OCI-LY7 (cell line): ENCODE measurements around the gene DSG3. TPM values are rescaled to one million over a fixed set of nuclear protein-coding genes. Genes with fewer than 3 reads are reported as not detected.

Experiments used
- BruUV-seq: library from RNA; stranded (reverse); fragments of 400-500 nt; replicated peaks from 2 replicates; lab custom pipeline; 2021; lab: Mats Ljungman, UMichigan
- CTCF ChIA-PET: fragments of 300-600 bp; sonication (Branson Sonifier 250); formaldehyde crosslinking; loops from one replicate; lab custom pipeline; 2022; ENCODE audit warnings: antibody characterized with exemption; ENCODE audit not compliant: unreplicated experiment; lab: Charles Lee
- POLR2A ChIA-PET: fragments of 300-600 bp; sonication (Branson Sonifier 250); formaldehyde crosslinking; loops from one replicate; lab custom pipeline; 2022; ENCODE audit warnings: antibody characterized with exemption; lab: Charles Lee
- DNase-seq: peaks from one replicate; pipeline ENCODE4 v3.0.0-alpha.2; 2015; ENCODE audit warnings: low spot score
- H2AFZ ChIP-seq: fragments of 200-600 bp; sonication (generic), shearing (Covaris generic); 2 replicates; pipeline ENCODE4 v1.6.1; 2014; ENCODE audit warnings: mild to moderate bottlenecking, antibody characterized with exemption, low read length, moderate library complexity
- H3K27ac ChIP-seq: fragments of 200-600 bp; sonication (generic); 2 replicates; pipeline ENCODE4 v1.5.1; 2014; ENCODE audit warnings: mixed run types, low read depth, mild to moderate bottlenecking, moderate library complexity, low read length, inconsistent platforms; ENCODE audit not compliant: poor library complexity, severe bottlenecking
- H3K36me3 ChIP-seq: fragments of 200-600 bp; sonication (generic); 2 replicates; pipeline ENCODE4 v1.6.1; 2014; ENCODE audit warnings: mild to moderate bottlenecking, antibody characterized with exemption, low read length, moderate library complexity, mixed read lengths; ENCODE audit not compliant: insufficient read depth
- H3K4me1 ChIP-seq: fragments of 200-600 bp; sonication (generic); 2 replicates; pipeline ENCODE4 v1.5.1; 2014; ENCODE audit warnings: mild to moderate bottlenecking, low read length; ENCODE audit not compliant: insufficient read depth, poor library complexity, severe bottlenecking
- H3K4me2 ChIP-seq: fragments of 200-600 bp; sonication (generic); 2 replicates; pipeline ENCODE4 v1.6.1; 2014; ENCODE audit warnings: mild to moderate bottlenecking, low read length
- H3K4me3 ChIP-seq: fragments of 200-600 bp; sonication (generic); 2 replicates; pipeline ENCODE4 v1.5.1; 2014; ENCODE audit warnings: mild to moderate bottlenecking, low read depth, low read length; ENCODE audit not compliant: poor library complexity, severe bottlenecking
- H3K79me2 ChIP-seq: fragments of 200-600 bp; sonication (generic); 2 replicates; pipeline ENCODE4 v1.6.1; 2016; ENCODE audit warnings: low read depth, mild to moderate bottlenecking, low read length, moderate library complexity, mixed read lengths; ENCODE audit not compliant: insufficient read depth
- H3K9me2 ChIP-seq: fragments of 200-600 bp; sonication (generic); 2 replicates; pipeline ENCODE4 v1.6.1; 2016; ENCODE audit warnings: mild to moderate bottlenecking, low read length, mixed read lengths; ENCODE audit not compliant: insufficient read depth
- H3K9me3 ChIP-seq: fragments of 200-600 bp; sonication (generic); 2 replicates; pipeline ENCODE4 v1.6.1; 2014; ENCODE audit warnings: mild to moderate bottlenecking, mixed run types, low read length, mixed read lengths
- H4K20me1 ChIP-seq: fragments of 200-600 bp; sonication (generic); 2 replicates; pipeline ENCODE4 v1.6.1; 2014; ENCODE audit warnings: mild to moderate bottlenecking, antibody characterized with exemption, low read length, moderate library complexity, mixed read lengths; ENCODE audit not compliant: insufficient read depth
- EZH2phosphoT487 ChIP-seq: fragments of 200-600 bp; sonication (generic); IDR thresholded peaks from 2 replicates; pipeline ENCODE4 v1.6.1; 2018; ENCODE audit warnings: low read depth, borderline replicate concordance, mild to moderate bottlenecking, mixed run types, antibody characterized with exemption, low read length, moderate library complexity, mixed read lengths
- intact Hi-C: fragments of 100-400 bp; cut with micrococcal nuclease; formaldehyde crosslinking; loops from one replicate; pipeline ENCODE4 v1.10.0; 2022; ENCODE audit not compliant: unreplicated experiment
- total RNA-seq, 2 experiments: library from RNA; depleted of rRNA in 1 of 2; stranded (reverse); fragments of >200 nt in 1 of 2; shearing (Covaris generic) in 1 of 2; gene quantifications; 2 replicates each; pipeline ENCODE4 v1.2.3, GENCODE V29; 2014 to 2022
- TF ChIP-seq, protein P1 (sequence below): fragments of 200-600 bp; sonication (generic); conservative IDR thresholded peaks from 2 replicates; pipeline ENCODE4 v1.5.1; 2014; ENCODE audit warnings: mild to moderate bottlenecking, antibody characterized with exemption, low read length, moderate library complexity, mixed read lengths

Gene DSG3
- total RNA-seq, 2 experiments from 2014 or later, result not detected

DNA sequence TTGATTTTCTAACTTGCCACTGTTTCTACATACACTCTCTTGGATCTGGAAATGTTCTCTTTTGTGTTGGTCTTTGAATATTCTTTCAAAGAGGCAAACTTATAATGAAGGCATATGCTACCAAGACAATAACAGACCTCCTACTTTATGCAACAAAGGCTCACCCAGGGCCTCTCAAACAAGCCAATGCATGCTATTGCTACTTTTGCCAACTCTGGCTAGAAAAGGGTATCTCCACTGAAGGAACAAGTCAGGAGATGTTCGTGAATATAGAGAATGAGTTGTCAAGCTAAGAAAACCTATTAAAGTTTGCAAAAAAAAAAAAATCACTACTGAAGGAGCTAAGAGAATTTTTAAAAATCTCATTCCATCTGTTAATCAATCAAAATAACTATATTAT is 34.5 kb downstream of the DSG3 start:
- Histone ChIP-seq H3K36me3 (no peaks in the 10 kb centered on the region), H3K27ac (no peak overlapping the region), H2AFZ (no peak overlapping the region), H3K4me3 (no peak overlapping the region), H3K4me1 (no peaks in the 10 kb centered on the region), H4K20me1 (no peaks in the 10 kb centered on the region), H3K9me2 (no peaks in the 10 kb centered on the region), H3K79me2 (no peaks in the 10 kb centered on the region), H3K9me3 (no peaks in the 10 kb centered on the region), H3K4me2 (no peak overlapping the region)
- DNase-seq, result no peak
- no TSS peak for BruUV-seq
- no peak for TF ChIP-seq EZH2phosphoT487
- TF ChIP-seq, protein P1, sequence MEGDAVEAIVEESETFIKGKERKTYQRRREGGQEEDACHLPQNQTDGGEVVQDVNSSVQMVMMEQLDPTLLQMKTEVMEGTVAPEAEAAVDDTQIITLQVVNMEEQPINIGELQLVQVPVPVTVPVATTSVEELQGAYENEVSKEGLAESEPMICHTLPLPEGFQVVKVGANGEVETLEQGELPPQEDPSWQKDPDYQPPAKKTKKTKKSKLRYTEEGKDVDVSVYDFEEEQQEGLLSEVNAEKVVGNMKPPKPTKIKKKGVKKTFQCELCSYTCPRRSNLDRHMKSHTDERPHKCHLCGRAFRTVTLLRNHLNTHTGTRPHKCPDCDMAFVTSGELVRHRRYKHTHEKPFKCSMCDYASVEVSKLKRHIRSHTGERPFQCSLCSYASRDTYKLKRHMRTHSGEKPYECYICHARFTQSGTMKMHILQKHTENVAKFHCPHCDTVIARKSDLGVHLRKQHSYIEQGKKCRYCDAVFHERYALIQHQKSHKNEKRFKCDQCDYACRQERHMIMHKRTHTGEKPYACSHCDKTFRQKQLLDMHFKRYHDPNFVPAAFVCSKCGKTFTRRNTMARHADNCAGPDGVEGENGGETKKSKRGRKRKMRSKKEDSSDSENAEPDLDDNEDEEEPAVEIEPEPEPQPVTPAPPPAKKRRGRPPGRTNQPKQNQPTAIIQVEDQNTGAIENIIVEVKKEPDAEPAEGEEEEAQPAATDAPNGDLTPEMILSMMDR, result no peak
- CTCF ChIA-PET, result no interaction called here
- intact Hi-C loops, result no loop called here
- POLR2A ChIA-PET, result interaction anchor here (0.6 kb wide), 1 partner anchor 989 kb away, joined by 4 read pairs; the partner anchor contains the start of gene GAREM1

DNA sequence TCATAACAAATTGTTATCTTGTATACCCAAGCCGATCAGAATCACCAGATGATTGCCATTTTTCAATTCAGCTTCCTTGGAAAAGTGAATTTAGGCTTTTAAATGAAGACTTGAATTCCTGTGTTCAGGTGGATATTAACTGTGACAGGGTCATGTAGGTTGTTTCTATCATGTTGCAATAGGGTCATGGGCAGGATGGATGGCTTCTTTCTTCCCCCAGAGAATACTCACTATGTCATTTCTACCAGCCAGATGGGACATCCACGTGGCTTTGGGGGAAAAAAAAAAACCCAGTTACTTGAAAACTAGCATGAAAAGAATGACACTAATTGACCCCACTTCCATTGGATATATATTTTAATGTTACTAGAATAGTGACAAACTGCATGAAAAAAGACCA is 35.9 kb downstream of the DSG3 start:
- Histone ChIP-seq H3K9me2 (no peaks in the 10 kb centered on the region), H2AFZ (no peak overlapping the region), H3K36me3 (no peaks in the 10 kb centered on the region), H4K20me1 (no peaks in the 10 kb centered on the region), H3K9me3 (no peaks in the 10 kb centered on the region), H3K27ac (no peak overlapping the region), H3K79me2 (no peaks in the 10 kb centered on the region), H3K4me3 (no peak overlapping the region), H3K4me2 (no peak overlapping the region), H3K4me1 (no peaks in the 10 kb centered on the region)
- intact Hi-C loops, result no loop called here
- DNase-seq, result no peak
- no TSS peak for BruUV-seq
- CTCF ChIA-PET, result no interaction called here
- POLR2A ChIA-PET, result no interaction called here
- TF ChIP-seq, protein P1, result no peak
- TF ChIP-seq EZH2phosphoT487, result no peak

DNA sequence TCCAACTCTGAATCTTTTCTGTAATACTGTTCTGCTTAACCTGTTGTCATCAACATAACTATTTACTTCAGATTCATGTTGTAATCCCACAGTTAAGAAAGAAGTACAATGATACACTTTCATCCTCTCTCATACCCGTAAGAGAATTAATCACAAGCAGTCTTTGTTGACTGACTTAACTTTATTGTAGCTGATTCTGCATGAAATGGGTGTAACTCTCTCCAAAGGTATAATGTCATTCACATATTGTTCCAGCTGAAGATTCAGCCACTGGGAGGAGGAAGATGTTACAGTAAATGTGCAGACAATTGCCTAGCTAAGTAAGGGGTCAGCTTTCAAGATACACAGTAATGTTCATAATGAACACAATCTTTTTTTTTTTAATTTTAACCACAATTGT is 36.9 kb downstream of the DSG3 start:
- Histone ChIP-seq H3K36me3 (no peaks in the 10 kb centered on the region), H3K27ac (no peak overlapping the region), H3K79me2 (no peaks in the 10 kb centered on the region), H3K9me2 (no peaks in the 10 kb centered on the region), H3K4me2 (no peak overlapping the region), H3K4me3 (no peak overlapping the region), H3K9me3 (no peaks in the 10 kb centered on the region), H3K4me1 (no peaks in the 10 kb centered on the region), H2AFZ (no peak overlapping the region), H4K20me1 (no peaks in the 10 kb centered on the region)
- no peak for TF ChIP-seq EZH2phosphoT487
- TF ChIP-seq, protein P1, result no peak
- BruUV-seq, result no TSS peak
- intact Hi-C loops, result no loop called here
- ChIA-PET POLR2A (interaction anchor here (0.6 kb wide), 1 partner anchor 647 kb away, joined by 3 read pairs; no protein-coding TSS in a partner anchor), CTCF (no interaction called here)
- DNase-seq, result no peak
